ENCODE results near the gene RNASET2.
"Not testable (repeated sequence)": the region's sequence is repeated elsewhere in the genome, so short reads cannot be mapped to it uniquely, and the experiment has no call there.

RNASET2 gene

DNA sequence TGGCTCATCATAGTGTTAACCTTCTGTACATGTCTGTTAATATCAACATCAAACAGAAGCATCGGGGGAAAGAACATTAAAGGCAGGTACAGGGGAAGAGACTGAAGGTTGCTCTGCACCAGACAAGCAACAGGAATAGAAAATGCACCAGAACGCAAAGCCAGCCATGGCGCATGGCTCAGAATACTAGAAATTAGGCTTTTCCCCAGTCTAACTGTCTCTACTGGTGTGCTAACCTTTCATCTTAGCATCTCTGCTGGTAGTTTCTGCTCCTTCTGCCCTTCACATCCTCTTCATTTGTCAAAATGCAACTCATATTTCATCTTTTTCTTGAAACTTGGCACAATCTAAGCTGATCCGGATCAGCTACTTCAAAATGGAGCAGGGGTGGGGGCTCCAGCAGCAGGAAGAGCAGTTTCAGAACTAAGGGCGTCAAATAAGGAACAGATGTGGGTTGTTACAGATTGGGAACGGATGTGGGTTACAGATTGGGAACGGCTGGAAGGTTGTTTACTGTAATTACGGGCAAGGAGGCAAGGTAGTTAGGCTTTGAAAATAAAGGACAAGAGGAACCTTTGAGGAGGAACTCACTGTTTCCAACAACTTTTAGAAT is 13.1 kb upstream of the RNASET2 start:
- DNase-seq, result no peak

DNA sequence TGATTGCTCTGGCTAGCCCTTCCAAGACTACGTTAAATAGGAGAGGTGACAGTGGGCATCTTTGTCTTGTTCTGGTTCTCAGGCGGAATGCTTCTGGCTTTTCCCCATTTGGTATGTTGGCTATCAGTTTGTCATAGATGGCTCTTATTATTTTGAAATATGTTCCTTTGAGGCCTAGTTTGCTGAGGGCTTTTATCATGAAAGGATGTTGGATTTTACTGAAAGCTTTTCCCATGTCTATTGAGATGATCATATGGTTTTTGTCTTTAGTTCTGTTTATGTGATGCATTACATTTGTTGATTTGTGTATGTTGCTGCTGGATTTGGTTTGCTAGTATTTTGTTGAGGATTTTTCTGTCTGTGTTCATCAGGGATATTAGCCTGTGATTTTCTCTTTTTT is 9.9 kb upstream of the RNASET2 start:
- no peak for DNase-seq

DNA sequence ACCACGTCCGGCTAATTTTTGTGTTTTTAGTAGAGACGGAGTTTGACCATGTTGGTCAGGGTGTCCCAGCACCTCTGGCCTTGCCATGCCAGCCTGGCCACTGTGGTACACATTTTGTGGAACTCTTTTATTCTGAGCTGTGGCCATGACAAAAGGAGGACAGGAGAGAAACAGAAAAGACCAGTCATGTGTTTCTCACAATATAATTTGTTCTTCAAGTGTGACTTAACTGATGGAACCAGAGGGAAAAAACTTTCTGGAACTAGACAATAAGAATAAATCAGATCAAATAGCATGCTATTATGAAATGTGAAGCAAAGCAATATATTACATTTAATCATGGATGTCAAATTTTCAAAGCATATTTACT is 4.2 kb upstream of the RNASET2 start:
- DNase-seq, result no peak

DNA sequence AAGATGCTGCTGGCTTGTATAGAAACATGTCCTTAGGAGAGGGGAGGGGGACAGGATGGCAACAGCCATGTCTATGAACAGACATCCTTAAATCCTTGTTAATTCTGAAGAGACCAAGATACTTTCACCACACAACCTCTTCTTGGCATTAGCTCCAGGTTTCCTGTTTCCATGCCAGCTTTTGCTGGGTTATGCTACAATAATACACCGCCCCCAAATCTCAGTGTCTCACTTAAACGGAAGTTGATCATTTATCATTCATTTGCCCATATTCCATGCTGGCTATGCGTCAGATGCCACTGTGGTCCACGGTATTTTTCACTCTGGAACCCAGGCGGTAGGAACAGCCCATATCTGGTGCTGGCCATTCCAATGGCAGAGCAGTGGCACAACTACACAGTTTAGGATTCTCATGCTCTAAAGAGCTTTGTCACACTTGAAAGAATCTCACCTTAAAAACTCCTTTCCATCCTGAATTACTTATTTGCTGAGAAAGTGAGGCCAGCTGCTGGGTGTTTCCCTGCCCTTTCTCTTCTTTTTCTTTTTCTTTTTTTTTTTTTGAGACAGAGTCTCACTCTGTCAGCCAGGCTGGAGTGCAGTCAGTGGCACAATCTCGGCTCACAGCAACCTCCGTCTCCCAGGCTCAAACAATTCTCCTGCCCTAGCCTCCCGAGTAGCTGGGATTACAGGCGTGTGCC is 3.7 kb upstream of the RNASET2 start:
- no peak for DNase-seq

DNA sequence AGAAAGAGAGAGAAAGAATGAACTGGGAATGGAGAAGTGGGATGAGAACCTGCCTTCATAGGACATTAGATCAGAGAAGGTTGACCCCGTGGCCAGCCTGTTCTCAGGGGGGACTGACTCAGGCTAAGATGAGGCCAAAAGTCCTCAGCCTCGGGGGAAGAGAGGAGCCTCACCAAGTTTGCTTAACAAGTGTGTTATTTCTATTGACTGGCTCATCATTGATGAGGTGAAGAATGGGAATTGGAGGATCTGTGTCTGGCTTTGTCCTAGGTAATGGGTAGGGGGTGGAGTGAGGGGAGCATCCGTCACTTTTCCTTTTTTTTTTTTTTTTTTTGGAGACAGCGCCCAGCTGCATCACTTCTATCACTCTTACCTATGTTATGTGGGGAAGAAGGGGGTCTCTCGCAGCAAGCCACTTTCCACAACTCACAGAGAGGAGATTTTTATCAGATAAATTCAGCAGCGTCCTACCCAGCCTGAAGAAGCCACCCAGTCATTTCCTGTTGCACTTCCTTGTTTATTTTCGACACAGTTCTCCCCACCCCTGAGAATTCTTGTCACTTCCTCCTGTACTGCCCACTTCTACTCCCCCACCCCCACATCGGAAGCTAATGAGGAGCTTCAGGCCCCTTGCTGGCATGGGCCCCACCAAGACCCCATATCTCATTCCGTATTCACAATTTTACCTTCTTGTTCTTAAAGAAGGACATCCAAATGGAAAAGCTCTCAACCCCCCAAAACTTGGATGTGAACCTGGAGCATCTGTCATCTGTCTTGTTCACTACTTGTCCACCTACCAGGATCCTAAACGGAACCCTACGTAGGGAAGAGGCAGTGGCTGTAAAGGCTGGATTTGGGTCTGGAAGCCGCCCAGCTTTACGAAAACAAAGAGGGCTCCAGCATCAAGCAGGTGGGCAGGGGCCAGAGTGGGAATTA is 2.8 kb upstream of the RNASET2 start:
- DNase-seq, result no peak

DNA sequence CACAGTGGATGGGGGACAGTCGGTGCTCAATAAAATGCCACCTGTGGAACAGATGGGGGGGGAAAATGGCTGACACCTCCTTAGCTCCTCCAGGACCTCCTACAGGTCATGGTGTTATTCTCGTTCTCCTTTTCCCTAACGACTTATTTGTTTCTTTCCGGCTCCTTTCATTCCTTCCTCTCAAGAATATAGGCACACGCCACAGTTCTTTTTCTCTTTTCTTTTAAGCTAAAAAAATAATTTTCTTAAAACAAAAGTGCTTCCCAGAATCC is 1.4 kb upstream of the RNASET2 start:
- DNase-seq, result no peak

DNA sequence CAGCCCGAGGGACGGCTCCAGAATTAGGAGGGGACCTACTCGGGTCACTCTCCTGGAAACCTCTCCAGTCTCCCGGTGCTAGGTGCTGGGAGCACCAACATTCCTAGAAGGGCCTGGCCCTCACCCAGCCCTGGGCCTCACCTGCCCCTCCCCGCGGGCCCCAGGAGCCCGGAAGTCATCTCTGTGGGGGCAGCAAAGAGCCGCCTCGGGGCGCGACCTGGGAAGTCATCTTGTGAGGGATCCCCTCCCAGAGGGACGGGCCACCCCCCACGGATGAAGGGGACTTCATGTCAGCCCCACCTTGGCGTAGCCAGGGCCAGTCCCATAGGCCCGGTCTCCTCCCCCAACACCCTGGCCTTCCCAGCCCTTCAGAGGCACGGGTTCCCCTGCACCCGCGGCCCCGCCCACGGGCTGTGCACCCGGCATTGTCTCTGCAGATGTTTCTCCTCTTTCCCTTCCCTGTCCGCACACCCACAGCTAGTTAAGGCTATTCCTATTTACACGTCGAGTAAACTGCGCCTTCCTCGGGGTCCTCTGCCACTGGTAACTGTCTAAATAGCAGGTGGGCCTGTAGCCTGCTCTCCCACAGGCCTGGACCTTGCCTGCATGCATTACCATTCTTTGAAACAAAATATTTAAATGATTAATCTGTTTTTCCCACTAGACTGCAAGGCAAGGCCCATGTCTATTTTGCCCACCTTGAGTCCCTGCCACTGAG is 896 bp upstream of the RNASET2 start:
- no peak for DNase-seq

DNA sequence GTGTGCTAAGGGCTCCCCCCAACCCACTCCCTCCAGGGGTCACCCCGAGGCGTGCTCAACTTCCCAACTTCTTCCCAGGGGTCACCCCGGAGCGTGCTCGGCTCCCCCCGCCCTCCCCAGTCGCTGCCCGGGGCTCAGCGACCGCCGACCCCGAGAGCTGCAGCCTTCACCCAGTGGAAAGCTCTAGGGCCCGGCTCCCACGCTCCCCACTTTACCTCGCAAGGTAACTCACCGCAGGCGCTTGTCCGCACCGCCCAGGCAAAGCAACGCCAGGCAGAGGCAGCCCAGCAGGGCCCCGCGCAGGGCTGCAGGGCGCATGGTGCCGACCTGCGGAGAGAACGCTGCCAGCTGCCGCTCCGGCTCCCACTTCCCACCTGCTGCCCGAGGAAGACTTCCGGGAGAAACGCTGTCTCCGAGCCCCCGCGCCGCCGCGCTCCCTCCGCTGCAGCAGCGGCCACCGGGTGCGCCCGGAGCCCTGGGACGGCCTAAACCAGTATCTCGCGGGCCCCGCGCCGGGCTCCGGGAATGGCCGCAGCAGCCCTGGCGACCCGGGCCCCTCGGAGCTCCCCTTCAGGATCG is 396 bp downstream of the RNASET2 start:
- DNase-seq, result no peak

DNA sequence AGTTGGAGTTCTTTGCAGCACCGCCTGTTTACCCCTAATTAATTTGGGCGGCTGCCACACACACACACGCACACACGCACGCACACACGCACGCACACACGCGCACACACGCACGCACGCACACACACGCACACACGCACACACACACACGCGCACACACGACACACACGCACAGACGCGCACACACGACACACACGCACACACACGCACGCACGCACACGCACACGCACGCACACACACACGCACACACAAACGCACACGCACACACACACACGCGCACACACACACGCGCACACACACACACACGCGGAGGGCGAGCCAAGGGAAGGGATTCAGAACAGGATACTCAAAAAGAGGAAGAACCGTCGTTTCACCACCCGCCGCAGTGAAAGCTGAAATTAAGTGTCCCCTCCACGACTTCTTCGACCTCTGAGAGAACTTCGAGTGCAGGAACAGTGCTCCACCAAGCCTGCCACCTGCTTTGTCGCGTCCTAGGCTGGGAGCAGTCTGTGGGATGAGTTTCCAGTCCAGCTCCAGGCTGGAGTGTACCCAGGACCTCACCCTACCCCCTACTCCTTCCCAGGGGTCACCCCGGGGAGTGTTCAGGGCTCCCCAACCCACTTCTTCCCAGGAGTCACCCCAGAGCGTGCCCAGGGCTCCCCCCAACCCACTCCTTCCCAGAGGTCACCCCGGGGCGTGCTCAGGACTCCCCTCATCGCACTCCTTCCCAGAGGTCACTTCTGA is 1.1 kb downstream of the RNASET2 start:
- no peak for DNase-seq

DNA sequence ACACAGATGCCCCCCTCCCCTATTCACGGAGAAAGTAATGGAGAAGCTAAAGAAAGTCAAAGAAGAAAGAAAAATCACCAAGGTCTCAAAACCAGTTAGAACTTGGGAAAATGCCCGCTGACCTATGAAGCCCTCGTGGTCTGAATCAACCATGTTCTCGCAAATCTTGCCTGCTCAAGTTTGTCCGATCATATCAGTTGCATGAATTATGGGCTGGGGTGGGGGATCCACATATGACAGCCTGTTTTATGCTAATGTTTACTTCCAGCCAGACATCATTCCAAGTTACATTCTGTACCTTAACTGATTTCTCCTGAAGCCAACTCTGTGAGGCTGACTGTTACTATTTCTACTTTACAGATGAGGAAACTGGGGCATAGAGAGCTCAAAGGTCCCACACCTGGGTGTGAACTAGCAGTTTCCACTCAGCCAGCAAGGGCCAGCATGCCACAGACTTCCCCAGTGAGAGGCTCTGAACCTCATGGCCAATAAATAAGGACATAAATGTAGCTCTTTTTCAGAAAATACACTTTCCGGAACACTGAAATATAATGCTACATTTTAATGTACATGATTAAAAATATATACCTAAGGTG is 2.1 kb downstream of the RNASET2 start:
- DNase-seq, result no peak

DNA sequence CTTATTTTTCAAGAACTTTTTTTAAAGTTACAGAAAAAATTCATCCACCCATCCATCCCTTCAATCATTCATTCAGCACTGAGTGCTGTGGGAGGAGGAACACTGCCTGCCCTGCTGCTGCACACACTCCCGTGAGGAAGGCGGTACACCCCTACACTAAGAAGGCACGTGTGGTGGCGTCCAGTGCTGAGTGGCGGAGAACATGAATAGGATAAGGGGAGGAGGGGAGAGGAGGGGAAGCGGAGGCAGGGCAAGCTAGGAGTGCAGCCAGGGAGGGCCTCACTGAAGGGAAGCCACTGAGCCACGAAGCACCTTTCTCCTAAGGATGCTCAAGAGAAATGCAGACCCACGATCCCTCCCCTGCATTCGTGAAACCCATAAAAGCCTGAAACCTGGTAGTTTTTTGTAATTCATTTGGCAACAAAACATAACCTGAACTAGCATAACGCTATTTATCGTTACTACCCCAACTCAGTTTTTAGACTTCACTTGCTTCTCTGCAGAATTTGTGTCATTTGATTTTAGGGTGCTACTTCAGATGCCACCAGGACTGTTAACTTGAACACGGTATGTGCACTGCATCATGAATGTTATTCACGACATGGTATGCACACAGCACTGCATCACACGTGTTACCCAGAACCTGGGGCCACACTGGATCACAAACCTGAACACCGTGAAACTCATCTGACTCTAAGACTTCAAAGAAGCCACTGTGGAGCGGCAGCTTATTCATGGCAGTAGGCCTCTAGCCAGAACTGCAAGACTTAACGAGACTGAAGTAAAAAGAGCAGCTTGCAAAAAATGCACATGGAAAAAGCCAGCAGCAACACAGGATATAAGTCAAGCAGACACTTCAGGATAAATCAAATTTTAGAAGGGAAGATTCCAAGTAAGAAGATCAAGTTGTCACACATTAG is 3.5 kb downstream of the RNASET2 start:
- DNase-seq, result no peak

DNA sequence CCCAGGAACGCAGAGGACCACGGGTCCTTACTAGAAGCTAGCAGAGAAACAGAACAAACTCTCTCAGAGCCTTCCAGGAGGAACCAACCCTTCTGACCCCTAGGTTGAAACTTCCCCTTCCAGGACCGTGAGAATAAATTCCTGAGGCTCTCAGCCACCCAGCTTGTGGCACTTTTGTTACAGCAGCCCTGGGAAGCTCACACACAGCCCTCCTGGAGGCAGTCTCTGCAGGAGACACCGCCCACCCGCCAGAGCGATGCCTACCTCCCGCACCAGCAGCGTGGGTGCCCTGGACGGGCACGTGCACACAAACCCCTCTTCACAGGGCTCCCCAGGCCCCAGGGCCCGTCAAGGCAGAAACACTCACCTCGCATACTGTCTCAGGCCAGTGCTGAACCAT is 4.2 kb downstream of the RNASET2 start:
- DNase-seq, result no peak

DNA sequence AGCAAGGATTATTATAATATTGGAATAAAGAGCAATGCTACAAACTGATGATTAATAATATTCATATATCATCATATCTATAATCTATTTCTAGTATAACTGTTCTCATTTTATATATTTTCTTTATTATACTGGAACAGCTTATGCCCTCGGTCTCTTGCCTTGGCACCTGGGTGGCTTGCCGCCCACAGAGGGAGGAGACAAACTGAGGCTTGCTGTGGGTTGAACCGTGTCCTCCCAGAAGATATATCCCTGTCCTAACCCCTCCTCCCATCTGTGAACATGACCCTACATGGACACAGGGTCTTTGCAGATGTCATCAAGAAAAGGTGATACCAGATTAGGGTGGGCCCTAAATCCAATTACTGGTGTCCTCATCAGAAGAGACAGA is 4.7 kb downstream of the RNASET2 start:
- DNase-seq, result no peak

DNA sequence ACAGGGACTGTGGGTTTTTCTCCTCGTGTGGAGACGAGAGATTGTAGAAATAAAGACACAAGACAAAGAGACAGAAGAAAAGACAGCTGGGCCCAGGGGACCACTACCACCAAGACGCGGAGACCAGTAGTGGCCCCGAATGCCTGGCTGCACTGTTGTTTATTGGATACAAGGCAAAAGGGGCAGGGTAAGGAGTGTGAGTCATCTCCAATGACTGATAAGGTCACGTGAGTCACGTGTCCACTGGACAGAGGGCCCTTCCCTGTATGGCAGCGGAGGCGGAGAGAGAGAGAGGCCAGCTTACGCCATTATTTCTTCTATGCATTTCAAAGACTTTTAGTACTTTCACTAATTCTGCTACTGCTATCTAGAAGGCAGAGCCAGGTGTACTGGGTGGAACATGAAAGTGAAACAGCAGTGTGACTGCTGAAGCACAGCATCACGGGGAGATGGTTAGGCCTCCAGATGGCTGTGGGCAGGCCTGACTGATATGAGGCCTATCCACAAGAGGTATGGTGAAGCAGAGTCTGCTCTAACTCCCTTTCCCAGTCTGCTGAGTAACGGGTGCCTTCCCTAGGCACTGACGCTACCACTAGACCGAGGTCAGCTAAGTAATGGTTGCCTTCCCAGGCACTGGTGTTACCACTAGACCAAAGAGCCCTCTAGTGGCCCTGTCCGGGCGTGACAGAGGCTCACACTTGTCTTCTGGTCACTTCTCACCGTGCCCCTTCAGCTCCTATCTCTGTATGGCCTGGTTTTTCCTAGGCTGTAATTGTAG is 5.3 kb downstream of the RNASET2 start:
- not testable (repeated sequence) for DNase-seq

DNA sequence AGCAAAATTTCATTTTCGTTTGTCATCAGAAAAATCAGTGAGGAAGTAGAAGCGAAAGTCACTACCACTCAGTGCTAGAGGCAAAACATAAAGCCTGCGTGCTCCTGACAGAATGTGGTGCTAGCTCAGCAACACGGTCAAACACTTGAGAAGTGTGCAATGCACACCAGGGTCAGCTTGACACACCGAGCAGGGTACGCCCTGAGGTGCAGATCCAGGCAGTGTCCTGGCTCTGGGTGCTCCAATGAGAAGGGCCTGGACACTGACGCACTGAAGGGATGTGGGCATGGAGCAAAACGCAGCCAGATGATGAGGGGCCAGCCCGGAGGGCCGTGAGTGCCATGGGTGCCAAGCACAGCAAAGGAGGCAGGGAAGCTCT is 5.9 kb downstream of the RNASET2 start:
- no peak for DNase-seq

DNA sequence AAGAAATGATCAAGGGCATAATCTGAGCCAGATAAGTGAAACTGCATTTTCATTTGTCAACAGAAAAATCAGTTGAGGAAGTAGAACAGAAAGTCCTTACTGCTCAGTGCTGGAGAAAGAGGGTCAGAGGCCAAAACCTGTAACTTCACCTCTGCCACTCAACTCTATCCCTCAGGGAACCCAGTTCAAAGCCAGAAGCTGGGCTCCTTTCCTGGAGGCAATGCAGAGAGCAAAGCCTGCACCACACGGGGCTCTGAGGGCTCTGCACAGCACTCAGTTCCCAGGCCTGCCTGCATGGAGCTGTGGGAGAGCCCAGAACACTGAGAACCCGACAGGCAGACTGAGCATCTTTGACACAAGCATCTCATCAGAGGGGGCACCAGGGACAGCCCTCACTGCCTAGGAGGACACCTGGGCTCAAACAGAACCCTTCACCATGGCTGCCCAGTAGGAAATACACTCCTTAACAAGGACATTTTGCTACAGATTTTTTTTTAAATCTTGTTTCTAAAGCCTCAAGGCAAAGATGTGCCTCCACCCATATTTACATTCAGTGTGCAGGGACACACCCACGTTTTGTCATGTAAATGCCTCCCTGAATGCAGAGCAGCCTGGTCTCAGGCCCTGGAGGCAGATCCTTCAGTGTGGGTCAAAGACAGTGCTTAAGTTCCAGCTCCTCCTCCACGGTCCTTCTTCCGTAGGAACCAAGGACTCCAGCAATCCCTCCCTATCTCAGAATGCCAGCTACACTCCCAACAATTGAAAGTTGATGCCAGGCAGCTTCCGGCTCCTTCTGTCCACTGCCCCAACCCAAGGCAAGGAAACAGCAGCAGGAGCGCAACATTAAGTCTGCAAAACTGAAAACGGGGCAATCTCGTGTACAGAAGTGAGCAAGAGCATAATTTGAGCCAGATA is 6.6 kb downstream of the RNASET2 start:
- DNase-seq, result no peak

DNA sequence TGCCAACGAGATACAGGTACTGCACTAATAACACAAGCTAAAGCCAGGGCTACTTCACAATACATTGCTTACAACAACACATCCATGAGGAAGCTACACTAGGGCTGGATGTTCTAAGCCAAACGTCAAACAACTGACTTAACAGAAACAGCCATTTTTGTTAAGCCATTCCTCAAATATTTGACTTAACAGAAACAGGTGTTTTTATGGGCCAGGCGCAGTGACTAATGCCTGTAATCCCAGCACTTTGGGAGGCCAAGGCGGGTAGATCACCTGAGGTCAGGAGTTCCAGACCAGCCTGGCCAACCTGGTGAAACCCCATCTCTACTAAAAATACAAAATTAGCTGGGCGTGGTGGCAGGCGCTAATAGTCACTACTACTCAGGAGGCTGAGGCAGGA is 7.6 kb downstream of the RNASET2 start:
- not testable (repeated sequence) for DNase-seq

DNA sequence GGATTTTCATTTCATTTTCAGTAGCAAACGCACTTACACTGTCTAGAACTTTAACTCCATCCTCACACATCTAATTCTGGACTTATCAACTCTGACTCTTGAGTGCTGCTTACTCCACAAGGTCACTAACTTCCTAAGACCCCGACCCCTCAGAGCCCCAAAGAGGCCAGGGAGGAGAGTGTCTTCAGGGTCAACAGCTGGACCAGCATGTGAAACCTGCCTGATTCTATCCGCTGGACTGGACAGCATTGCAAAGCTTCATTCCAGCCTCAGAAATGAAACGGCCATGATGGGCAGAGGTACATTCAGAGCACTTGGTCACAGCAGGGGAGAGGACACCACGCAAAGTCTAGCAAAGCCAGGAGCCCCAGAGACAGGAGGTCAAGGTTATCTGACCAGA is 9.1 kb downstream of the RNASET2 start:
- no peak for DNase-seq

DNA sequence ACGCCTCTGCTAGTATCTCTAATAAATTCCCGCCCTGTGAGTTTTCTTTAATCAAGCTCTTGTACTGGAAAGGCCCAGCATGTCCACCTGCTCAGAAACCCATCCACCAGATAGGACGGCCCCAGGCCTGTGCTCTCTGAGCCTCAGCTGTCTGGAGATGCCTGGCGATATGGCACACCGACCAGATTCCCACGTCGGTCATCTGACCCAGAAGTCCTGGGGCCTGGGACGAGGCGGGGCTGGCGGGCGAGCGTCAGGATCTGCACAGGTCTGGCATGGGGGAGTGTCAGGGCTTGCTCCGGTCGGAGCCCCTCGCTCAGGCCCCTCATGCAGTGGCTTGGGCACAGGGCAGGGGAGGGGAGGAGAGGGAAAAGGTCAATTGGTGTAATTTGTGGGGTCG is 10.2 kb downstream of the RNASET2 start:
- DNase-seq, result no peak
